BLaER1 (cell line): Measurements from ENCODE around the gene OR2Z1.

Experiments used
- H3K27ac ChIP-seq: shearing (Covaris generic); formaldehyde crosslinking; 2 replicates; pipeline ENCODE4 v1.8.1; 2022
- H3K27me3 ChIP-seq: shearing (Covaris generic); formaldehyde crosslinking; 2 replicates; pipeline ENCODE4 v1.8.1; 2022
- H3K36me3 ChIP-seq: shearing (Covaris generic); formaldehyde crosslinking; 2 replicates; pipeline ENCODE4 v1.8.1; 2022
- H3K4me1 ChIP-seq: shearing (Covaris generic); formaldehyde crosslinking; 2 replicates; pipeline ENCODE4 v1.8.1; 2022
- H3K4me2 ChIP-seq: shearing (Covaris generic); formaldehyde crosslinking; 2 replicates; pipeline ENCODE4 v1.8.1; 2022
- H3K4me3 ChIP-seq: shearing (Covaris generic); formaldehyde crosslinking; 2 replicates; pipeline ENCODE4 v1.8.1; 2022
- H3K9ac ChIP-seq: shearing (Covaris generic); formaldehyde crosslinking; 2 replicates; pipeline ENCODE4 v1.8.1; 2022
- H3K9me3 ChIP-seq: shearing (Covaris generic); formaldehyde crosslinking; 2 replicates; pipeline ENCODE4 v1.8.1; 2022
- H4K20me1 ChIP-seq: shearing (Covaris generic); formaldehyde crosslinking; 2 replicates; pipeline ENCODE4 v1.8.1; 2022
- Cebpa-rat ChIP-seq: shearing (Covaris generic); IDR thresholded peaks from 2 replicates; pipeline ENCODE4 v1.8.1; 2022

Gene OR2Z1

GRCh38 chr19:8686549-8686948, 34.9 kb upstream of the OR2Z1 start:
- no peak overlapping the region for H3K4me3 ChIP-seq
- no peak for TF ChIP-seq Cebpa-rat
- no peak overlapping the region for H3K27ac ChIP-seq
- H4K20me1 ChIP-seq, result no peaks in the 10 kb centered on the region
- peaks cover 12% of the 10 kb centered on the region for H3K4me1 ChIP-seq
- H3K4me2 ChIP-seq, result no peak overlapping the region
- H3K9ac ChIP-seq, result no peak overlapping the region
- no peaks in the 10 kb centered on the region for H3K36me3 ChIP-seq
- H3K27me3 ChIP-seq, result no peaks in the 10 kb centered on the region
- H3K9me3 ChIP-seq, result no peaks in the 10 kb centered on the region

GRCh38 chr19:8688930-8689329, 32.5 kb upstream of the OR2Z1 start:
- no peak for TF ChIP-seq Cebpa-rat
- Histone ChIP-seq H3K4me1 (peaks cover 21% of the 10 kb centered on the region), H3K27ac (no peak overlapping the region), H3K9me3 (no peaks in the 10 kb centered on the region), H4K20me1 (no peaks in the 10 kb centered on the region), H3K36me3 (no peaks in the 10 kb centered on the region), H3K4me3 (no peak overlapping the region), H3K27me3 (no peaks in the 10 kb centered on the region), H3K4me2 (no peak overlapping the region), H3K9ac (no peak overlapping the region)

- Histone ChIP-seq H3K9me3 (no peaks in the 10 kb centered on the region), H3K27ac (no peak overlapping the region), H3K4me1 (peaks cover 25% of the 10 kb centered on the region), H3K36me3 (no peaks in the 10 kb centered on the region), H3K4me3 (no peak overlapping the region), H3K4me2 (no peak overlapping the region), H4K20me1 (no peaks in the 10 kb centered on the region), H3K9ac (no peak overlapping the region), H3K27me3 (no peaks in the 10 kb centered on the region)
- TF ChIP-seq Cebpa-rat, result no peak
Measured at GRCh38 chr19:8690753-8691539, 30.5 kb upstream of the OR2Z1 start.

- no peak for TF ChIP-seq Cebpa-rat
Measured at GRCh38 chr19:8695501-8695900, 25.9 kb upstream of the OR2Z1 start.

GRCh38 chr19:8695911-8696310, 25.5 kb upstream of the OR2Z1 start:
- Histone ChIP-seq H3K27ac (no peak overlapping the region), H3K9ac (no peak overlapping the region), H3K27me3 (no peaks in the 10 kb centered on the region), H3K9me3 (no peaks in the 10 kb centered on the region), H3K36me3 (no peaks in the 10 kb centered on the region), H3K4me2 (no peak overlapping the region), H3K4me3 (no peak overlapping the region), H3K4me1 (peaks cover 27% of the 10 kb centered on the region), H4K20me1 (no peaks in the 10 kb centered on the region)
- TF ChIP-seq Cebpa-rat, result no peak

More at GRCh38 chr19:8695501-8695900, 25.9 kb upstream of the OR2Z1 start:
- no peak overlapping the region for H3K27ac ChIP-seq
- H3K9ac ChIP-seq, result no peak overlapping the region
- no peaks in the 10 kb centered on the region for H4K20me1 ChIP-seq
- H3K9me3 ChIP-seq, result no peaks in the 10 kb centered on the region
- H3K27me3 ChIP-seq, result no peaks in the 10 kb centered on the region
- no peak overlapping the region for H3K4me3 ChIP-seq
- no peak overlapping the region for H3K4me2 ChIP-seq
- H3K36me3 ChIP-seq, result no peaks in the 10 kb centered on the region
- peaks cover 25% of the 10 kb centered on the region for H3K4me1 ChIP-seq

- no peak overlapping the region for H3K4me2 ChIP-seq
- H3K4me3 ChIP-seq, result no peak overlapping the region
- no peak overlapping the region for H3K27ac ChIP-seq
- no peaks in the 10 kb centered on the region for H4K20me1 ChIP-seq
- H3K9ac ChIP-seq, result no peak overlapping the region
- peaks cover 36% of the 10 kb centered on the region for H3K4me1 ChIP-seq
- no peaks in the 10 kb centered on the region for H3K36me3 ChIP-seq
- no peaks in the 10 kb centered on the region for H3K9me3 ChIP-seq
- no peak for TF ChIP-seq Cebpa-rat
- no peaks in the 10 kb centered on the region for H3K27me3 ChIP-seq
Measured at GRCh38 chr19:8696993-8697392, 24.4 kb upstream of the OR2Z1 start.

- no peak overlapping the region for H3K9ac ChIP-seq
- no peaks in the 10 kb centered on the region for H3K27me3 ChIP-seq
- H3K4me3 ChIP-seq, result no peak overlapping the region
- H3K36me3 ChIP-seq, result no peaks in the 10 kb centered on the region
- H3K4me2 ChIP-seq, result no peak overlapping the region
- H3K4me1 ChIP-seq, result peaks cover 36% of the 10 kb centered on the region
- H3K9me3 ChIP-seq, result no peaks in the 10 kb centered on the region
- no peak overlapping the region for H3K27ac ChIP-seq
- no peaks in the 10 kb centered on the region for H4K20me1 ChIP-seq
- TF ChIP-seq Cebpa-rat, result no peak
Measured at GRCh38 chr19:8697671-8698432, 23.6 kb upstream of the OR2Z1 start.

- TF ChIP-seq Cebpa-rat, result no peak
- no peak within 1 kb of the TSS for H3K4me3 ChIP-seq
- no peaks in the 10 kb centered on the region for H3K27me3 ChIP-seq
- H3K4me1 ChIP-seq, result peaks cover 36% of the 10 kb centered on the region
- H4K20me1 ChIP-seq, result no peaks in the 10 kb centered on the region
- no peak within 1 kb of the TSS for H3K9ac ChIP-seq
- H3K36me3 ChIP-seq, result no peaks in the 10 kb centered on the region
- H3K27ac ChIP-seq, result no peak within 1 kb of the TSS
- no peak within 1 kb of the TSS for H3K4me2 ChIP-seq
- no peaks in the 10 kb centered on the region for H3K9me3 ChIP-seq
Measured at GRCh38 chr19:8698433-8699063, 22.9 kb upstream of the OR2Z1 start, which contains the start of gene ACTL9. Gene ACTL9, minus strand, starts transcription at chr19:8698795. Its CDS starts 94 bp downstream, at chr19:8698701.

- H3K9ac ChIP-seq, result no peak overlapping the region
Measured at GRCh38 chr19:8699908-8700307, 21.5 kb upstream of the OR2Z1 start.

GRCh38 chr19:8700956-8701355, 20.5 kb upstream of the OR2Z1 start:
- peaks cover 47% of the 10 kb centered on the region for H3K4me1 ChIP-seq
- peak overlapping the region; percentile 92 for H3K4me2 ChIP-seq
- no peaks in the 10 kb centered on the region for H3K36me3 ChIP-seq
- H3K4me3 ChIP-seq, result no peak overlapping the region
- H3K27ac ChIP-seq, result no peak overlapping the region
- H3K27me3 ChIP-seq, result no peaks in the 10 kb centered on the region
- no peaks in the 10 kb centered on the region for H4K20me1 ChIP-seq
- H3K9ac ChIP-seq, result no peak overlapping the region
- H3K9me3 ChIP-seq, result no peaks in the 10 kb centered on the region
- TF ChIP-seq Cebpa-rat, result no peak

More at GRCh38 chr19:8699908-8700307, 21.5 kb upstream of the OR2Z1 start:
- H3K9me3 ChIP-seq, result no peaks in the 10 kb centered on the region
- H3K36me3 ChIP-seq, result no peaks in the 10 kb centered on the region
- H3K27me3 ChIP-seq, result no peaks in the 10 kb centered on the region
- no peak for TF ChIP-seq Cebpa-rat
- no peaks in the 10 kb centered on the region for H4K20me1 ChIP-seq
- no peak overlapping the region for H3K4me2 ChIP-seq
- peaks cover 37% of the 10 kb centered on the region for H3K4me1 ChIP-seq
- no peak overlapping the region for H3K27ac ChIP-seq
- H3K4me3 ChIP-seq, result no peak overlapping the region
